Aorta (tissue), 5 donors: Measurements from ENCODE around the gene PLD1. TPM values are rescaled to one million over a fixed set of nuclear protein-coding genes. Genes with fewer than 3 reads are reported as not detected.

Source experiments
- ATAC-seq: fragments of 200-7000 bp; cut with Tn5 transposase; one replicate; pipeline ENCODE4 v1.9.1; 2022; ENCODE audit warnings: moderate library complexity; ENCODE audit not compliant: low FRiP score
- DNase-seq, 2 donors: peaks; one replicate each; pipeline ENCODE4 v3.0.0-alpha.2; 2020
- H3K27ac ChIP-seq, 2 donors: one replicate each; pipeline ENCODE4 v1.5.1; 2013; ENCODE audit warnings: low read length in 2 of 2, mild to moderate bottlenecking in 2 of 2, moderate library complexity in 2 of 2, control low read depth in 1 of 2, inconsistent platforms in 1 of 2, low read depth in 1 of 2
- H3K27me3 ChIP-seq, 2 donors: one replicate each; pipeline ENCODE4 v1.6.1; 2013; ENCODE audit warnings: control low read depth in 1 of 2, low read length in 1 of 2, mild to moderate bottlenecking in 1 of 2, moderate library complexity in 1 of 2; ENCODE audit not compliant: insufficient read depth in 2 of 2, control insufficient read depth in 1 of 2
- H3K36me3 ChIP-seq, 2 donors: one replicate each; pipeline ENCODE4 v1.6.1; 2013; ENCODE audit warnings: control low read depth in 1 of 2, low read length in 1 of 2, mild to moderate bottlenecking in 1 of 2; ENCODE audit not compliant: insufficient read depth in 2 of 2, control insufficient read depth in 1 of 2
- H3K4me1 ChIP-seq, 2 donors: one replicate each; pipeline ENCODE4 v1.6.1; 2013; ENCODE audit warnings: low read length in 2 of 2, control low read depth in 1 of 2, mild to moderate bottlenecking in 1 of 2, moderate library complexity in 1 of 2; ENCODE audit not compliant: insufficient read depth in 2 of 2, control insufficient read depth in 1 of 2
- H3K4me3 ChIP-seq, 2 donors: one replicate each; pipeline ENCODE4 v1.5.1; 2013; ENCODE audit warnings: low read length in 2 of 2, control low read depth in 1 of 2, mild to moderate bottlenecking in 1 of 2
- H3K9me3 ChIP-seq: one replicate; pipeline ENCODE4 v1.6.1; 2013; ENCODE audit warnings: mild to moderate bottlenecking, low read length; ENCODE audit not compliant: control insufficient read depth
- WGBS, 2 donors: extraction: QIAGEN DNeasy Blood & Tissue Kit; methylation state at CpG; one replicate each; pipeline ENCODE4 v1.1.7; 2013; 5-methylcytosine and 5-hydroxymethylcytosine counted together
- intact Hi-C, 2 donors: fragments of 100-400 bp; cut with DNase I; formaldehyde crosslinking; loops; one replicate each; pipeline versions ENCODE4 v1.14.2 to v1.15.0; 2022
- polyA plus RNA-seq, 2 donors: library from polyadenylated mRNA; stranded (reverse); fragments of 200-250 nt; gene quantifications; one replicate each; pipeline ENCODE4 v1.2.3, GENCODE V29; 2013
- total RNA-seq, 2 donors: library from RNA; stranded (reverse); fragmentation: NEBNext Ultra II Directional; extraction: Animal tissue kit (Norgen Biotek cat#: 25700); gene quantifications; one replicate each; pipeline ENCODE4 v1.2.1, GENCODE V29; 2021
- donor health status: healthy with polysubstance abuse.
- donor health status: Bipolar disorder and iron deficiency.
- donor health status: DM: no; HTN: no; CAD: no.
- donor health status: DM: no; HTN: no; CAD: no.
- donor health status: DM: yes; HTN: yes; CAD: no.

PLD1 gene
- total and polyA plus RNA-seq, 4 donors, result 19.1 to 41.3 (median 25.6) TPM

DNA sequence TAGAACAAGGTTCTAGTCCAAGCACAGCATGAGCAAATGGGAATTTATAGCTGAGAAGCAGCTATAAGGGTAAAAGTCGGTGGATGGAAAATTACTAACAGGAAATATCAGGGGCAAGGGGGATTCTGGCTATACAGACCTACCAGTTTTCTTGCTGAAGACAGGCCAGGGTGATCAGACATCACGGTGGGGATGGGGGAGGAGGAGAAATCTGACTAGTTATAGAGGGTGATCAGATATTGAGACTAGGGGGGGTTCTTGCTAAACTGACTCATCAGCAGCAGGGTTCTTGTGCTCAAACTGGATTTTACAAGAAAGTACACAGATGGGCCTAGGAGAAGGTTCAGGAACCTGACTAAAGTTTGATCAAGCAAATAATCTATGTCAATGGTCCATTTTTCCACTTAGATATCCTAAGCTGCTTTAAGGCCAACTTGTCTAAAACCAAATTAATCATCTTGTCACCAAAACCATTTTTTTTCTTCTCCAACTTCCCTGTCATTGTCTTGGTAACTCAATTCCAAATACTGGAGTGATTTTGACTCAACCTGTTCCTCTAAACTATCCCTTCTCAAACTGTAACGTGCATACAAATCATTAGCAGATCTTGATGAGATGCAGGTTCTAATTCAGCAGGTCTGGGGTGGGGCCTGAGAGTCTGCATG lies 37.4 kb upstream of the PLD1 start:
- no peak overlapping the region for H3K4me3 ChIP-seq
- 80 to 97% methylated on average over 3 of the region's 3 CpGs for WGBS, 2 donors
- H3K36me3 ChIP-seq, result no peaks in the 10 kb centered on the region
- DNase-seq (no peak), ATAC-seq (no peak)
- no peaks in the 10 kb centered on the region for H3K27me3 ChIP-seq
- intact Hi-C loops, result no loop called here
- H3K9me3 ChIP-seq, result no peaks in the 10 kb centered on the region
- no peak overlapping the region for H3K27ac ChIP-seq
- peaks cover 0 to 5% of the 10 kb centered on the region in 2 donors for H3K4me1 ChIP-seq

- Histone ChIP-seq H3K36me3 (no peaks in the 10 kb centered on the region), H3K27ac (no peak overlapping the region), H3K4me1 (peaks cover 0 to 5% of the 10 kb centered on the region in 2 donors), H3K4me3 (no peak overlapping the region), H3K9me3 (no peaks in the 10 kb centered on the region), H3K27me3 (no peaks in the 10 kb centered on the region)
- no peak for ATAC-seq
- intact Hi-C loops, result no loop called here
- DNase-seq, result no peak
- 94 to 95% methylated on average over 6 of the region's 6 CpGs for WGBS, 2 donors
These were observed 36.9 kb upstream of the PLD1 start for GRCh38 chr3:171847133-171847532.

DNA sequence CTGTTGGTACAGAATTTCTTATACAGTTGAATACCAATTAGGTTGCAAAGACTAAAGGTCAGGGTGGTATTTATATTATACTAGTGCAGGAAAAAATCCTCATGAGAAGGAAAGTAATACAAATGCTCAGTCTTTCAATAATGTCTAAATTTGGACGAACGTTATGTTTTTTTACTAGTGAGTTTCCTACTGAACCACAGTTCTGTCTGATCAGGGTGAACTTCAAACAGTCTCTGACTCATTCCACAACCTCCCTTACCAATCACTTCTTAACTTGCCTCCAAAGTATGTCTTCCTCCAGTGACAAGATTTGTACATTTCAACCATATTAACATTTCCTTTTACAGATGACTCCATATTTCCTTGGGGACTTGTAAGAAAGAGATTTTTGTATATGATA lies 36.3 kb upstream of the PLD1 start:
- no peaks in the 10 kb centered on the region for H3K36me3 ChIP-seq
- no peak for ATAC-seq
- H3K4me3 ChIP-seq, result no peak overlapping the region
- 72 to 77% methylated on average over 2 of the region's 2 CpGs for WGBS, 2 donors
- H3K27ac ChIP-seq, result no peak overlapping the region
- no peak for DNase-seq
- H3K27me3 ChIP-seq, result no peaks in the 10 kb centered on the region
- intact Hi-C loops, result no loop called here
- H3K9me3 ChIP-seq, result no peaks in the 10 kb centered on the region
- H3K4me1 ChIP-seq, result peaks cover 0 to 5% of the 10 kb centered on the region in 2 donors

DNA sequence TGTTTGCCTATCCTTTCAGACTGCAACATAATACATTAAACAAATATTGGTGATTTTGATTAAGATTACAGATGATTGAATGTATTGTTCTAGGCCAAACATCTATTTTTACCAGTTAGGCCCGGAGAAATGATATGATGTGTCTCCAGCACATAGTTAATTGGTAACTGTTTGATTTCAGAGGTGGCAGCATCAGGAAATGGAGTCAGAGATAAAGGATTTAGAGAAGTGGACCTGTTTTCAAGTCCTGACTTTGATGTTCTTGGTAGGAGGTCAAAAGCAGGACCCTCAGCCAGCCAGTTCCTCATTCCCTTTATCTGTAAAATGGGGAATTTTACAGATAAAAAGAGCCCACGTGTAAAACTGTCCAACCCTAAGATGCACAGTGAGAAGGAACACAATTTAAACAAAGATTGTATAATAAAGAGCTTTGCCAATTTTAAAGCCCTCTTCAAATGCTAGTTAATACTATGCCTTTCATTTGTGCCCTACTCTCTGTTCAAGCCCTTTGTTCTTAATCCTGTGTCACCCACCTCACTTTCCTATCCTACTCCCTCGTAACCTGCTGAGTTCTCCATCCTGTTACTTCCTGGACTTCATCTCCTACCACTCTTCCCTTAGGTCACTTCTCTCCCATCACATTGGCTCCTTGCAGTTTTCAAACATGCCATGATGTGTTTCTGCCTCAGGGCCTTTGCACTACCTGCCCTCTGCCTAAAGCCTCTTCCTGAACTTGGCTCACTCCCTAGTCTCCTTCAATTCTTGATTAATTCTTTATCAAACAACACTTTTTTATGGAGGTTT lies 35.4 kb upstream of the PLD1 start:
- H3K4me3 ChIP-seq, result no peak overlapping the region
- WGBS, 2 donors, result 60 to 75% methylated on average over 3 of the region's 3 CpGs
- peaks cover 0 to 2% of the 10 kb centered on the region in 2 donors for H3K4me1 ChIP-seq
- H3K27me3 ChIP-seq, result no peaks in the 10 kb centered on the region
- H3K27ac ChIP-seq, result no peak overlapping the region
- intact Hi-C loops, result no loop called here
- DNase-seq (no peak), ATAC-seq (no peak)
- no peaks in the 10 kb centered on the region for H3K36me3 ChIP-seq
- H3K9me3 ChIP-seq, result no peaks in the 10 kb centered on the region

DNA sequence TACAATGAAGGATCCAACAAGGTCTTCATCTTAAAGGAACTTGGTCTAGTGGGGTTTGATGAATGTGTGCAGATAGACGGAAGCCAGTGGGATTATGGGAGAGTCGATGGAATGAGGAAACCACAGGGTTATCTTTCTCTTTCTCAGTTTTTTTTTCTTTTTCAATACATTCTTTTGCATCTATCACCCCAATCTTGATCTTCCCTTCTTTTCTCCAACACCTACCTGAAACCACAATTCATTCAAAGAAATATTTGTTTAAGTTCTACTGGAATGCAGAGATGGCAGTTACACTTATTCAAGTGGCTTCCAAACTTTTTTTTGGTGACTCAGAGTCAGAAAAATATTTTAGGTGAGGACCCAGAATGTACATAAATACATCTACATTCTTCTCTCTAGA lies 34.6 kb upstream of the PLD1 start:
- ATAC-seq (no peak), DNase-seq (no peak)
- 94 to 96% methylated on average over 2 of the region's 2 CpGs for whole genome bisulfite sequencing, 2 donors
- Histone ChIP-seq H3K4me3 (no peak overlapping the region), H3K9me3 (no peaks in the 10 kb centered on the region), H3K4me1 (no peaks in the 10 kb centered on the region), H3K27me3 (no peaks in the 10 kb centered on the region), H3K27ac (no peak overlapping the region), H3K36me3 (no peaks in the 10 kb centered on the region)
- intact Hi-C loops, result no loop called here

GRCh38 chr3:171842864-171843518 lies 32.7 kb upstream of the PLD1 start, which contains the start of gene TMEM212:
Gene TMEM212, plus strand, starts transcription at chr3:171843349. Its CDS starts 35 bp downstream, at chr3:171843384.
- DNase-seq (no peak), ATAC-seq (no peak)
- no peaks in the 10 kb centered on the region for H3K36me3 ChIP-seq
- 26 to 42% methylated on average over 5 of the region's 5 CpGs for WGBS, 2 donors
- H3K4me3 ChIP-seq, result no peak within 1 kb of the TSS
- no peaks in the 10 kb centered on the region for H3K9me3 ChIP-seq
- no peak within 1 kb of the TSS for H3K27ac ChIP-seq
- intact Hi-C loops, result no loop called here
- peaks cover 0 to 3% of the 10 kb centered on the region in 2 donors for H3K4me1 ChIP-seq
- no peaks in the 10 kb centered on the region for H3K27me3 ChIP-seq

DNA sequence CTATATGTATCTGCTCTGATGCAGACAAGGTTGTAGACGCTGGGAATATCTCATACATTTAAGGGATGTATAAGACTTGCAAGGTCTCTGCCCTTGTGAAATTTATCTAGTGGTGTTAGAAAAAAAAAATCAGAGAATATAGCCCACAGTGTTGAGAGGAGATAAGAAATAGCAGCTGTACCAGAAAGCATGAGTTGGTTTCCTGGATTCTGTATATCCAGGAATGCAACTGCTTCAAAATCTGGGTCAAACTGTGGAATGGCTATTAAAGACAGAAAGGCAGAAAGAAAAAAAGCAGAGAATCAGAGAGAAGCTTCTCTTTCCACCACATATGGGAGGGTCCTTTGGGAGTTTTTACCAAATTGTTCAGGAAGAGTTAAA lies 31.3 kb upstream of the PLD1 start:
- 74 to 76% methylated on average over 1 of the region's 1 CpG for WGBS, 2 donors
- intact Hi-C loops, result no loop called here
- DNase-seq (no peak), ATAC-seq (no peak)
- Histone ChIP-seq H3K27me3 (no peaks in the 10 kb centered on the region), H3K9me3 (no peaks in the 10 kb centered on the region), H3K4me3 (no peak overlapping the region), H3K27ac (no peak overlapping the region), H3K36me3 (no peaks in the 10 kb centered on the region), H3K4me1 (peaks cover 0 to 3% of the 10 kb centered on the region in 2 donors)

GRCh38 chr3:171840811-171841619 lies 30.7 kb upstream of the PLD1 start:
- Histone ChIP-seq H3K27ac (peak overlapping the region in 1 of 2 donors; percentile 32), H3K9me3 (no peaks in the 10 kb centered on the region), H3K4me1 (peaks cover 0 to 3% of the 10 kb centered on the region in 2 donors), H3K4me3 (no peak overlapping the region), H3K27me3 (no peaks in the 10 kb centered on the region), H3K36me3 (no peaks in the 10 kb centered on the region)
- intact Hi-C loops, result no loop called here
- DNase-seq (no peak), ATAC-seq (no peak)
- WGBS, 2 donors, result 75 to 80% methylated on average over 6 of the region's 6 CpGs
